Measurements from ENCODE around the gene NUDT5.
"Not testable (repeated sequence)": the region's sequence is repeated elsewhere in the genome, so short reads cannot be mapped to it uniquely, and the experiment has no call there.

The NUDT5 gene

DNA sequence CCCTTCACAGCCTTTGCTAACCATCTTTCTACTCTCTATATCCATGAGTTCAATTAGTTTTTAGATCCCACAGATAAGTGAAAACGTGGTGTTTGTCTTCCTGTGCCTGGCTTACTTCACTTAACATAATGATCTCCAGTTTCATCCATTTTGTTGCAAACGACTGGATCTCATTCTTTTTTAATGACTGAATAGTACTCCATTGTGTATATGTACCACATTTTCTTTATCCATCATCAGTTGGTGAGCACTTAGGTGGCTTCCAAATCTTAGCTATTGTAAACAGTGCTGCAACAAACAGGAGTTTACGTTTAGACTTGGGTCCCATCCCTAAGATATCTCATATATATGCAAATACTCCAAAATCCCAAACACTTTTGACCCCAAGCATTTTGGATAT lies 9.4 kb upstream of the NUDT5 start:
- no peak for DNase-seq (ENCODE audit: low read depth)

DNA sequence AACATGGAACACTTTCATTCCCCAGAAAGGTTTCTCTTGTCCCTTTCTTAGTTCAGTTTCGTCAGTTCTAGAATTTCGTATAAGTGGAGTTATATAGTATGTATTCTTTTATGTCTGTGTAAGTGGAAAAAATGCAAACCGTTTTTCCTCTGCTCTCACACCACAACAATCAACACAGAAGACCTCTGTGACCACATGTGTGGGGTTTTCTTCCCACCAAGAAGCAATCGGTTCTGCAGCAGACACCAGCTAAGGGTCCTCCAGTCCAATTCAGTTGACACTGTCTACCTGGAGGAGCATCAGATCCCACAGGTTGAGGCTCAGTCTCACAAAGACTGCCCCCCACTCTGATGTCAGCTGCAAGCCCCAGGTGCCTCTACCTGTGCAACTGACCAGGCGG lies 6.5 kb upstream of the NUDT5 start:
- DNase-seq (ENCODE audit: low read depth), result no peak

DNA sequence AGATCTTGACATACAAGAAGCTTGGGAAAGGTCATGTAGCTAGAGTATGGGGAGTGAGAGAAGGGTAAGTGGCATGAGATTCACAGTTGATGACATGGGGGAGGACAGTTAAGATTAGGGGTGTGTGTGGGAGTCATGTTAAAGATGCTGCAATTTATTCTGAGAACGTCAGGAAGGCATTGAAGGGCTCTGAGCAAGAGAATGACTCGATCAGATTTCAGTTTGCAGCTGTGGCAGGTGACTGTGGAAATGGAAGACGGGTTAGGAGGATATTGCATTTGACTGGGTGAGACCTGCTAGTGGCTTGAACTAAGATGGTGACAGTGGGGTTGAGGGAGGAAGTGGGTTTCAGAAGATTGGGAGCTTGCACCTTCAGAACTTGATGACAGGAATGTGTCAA lies 5.9 kb upstream of the NUDT5 start:
- DNase-seq (ENCODE audit: low read depth), result no peak

DNA sequence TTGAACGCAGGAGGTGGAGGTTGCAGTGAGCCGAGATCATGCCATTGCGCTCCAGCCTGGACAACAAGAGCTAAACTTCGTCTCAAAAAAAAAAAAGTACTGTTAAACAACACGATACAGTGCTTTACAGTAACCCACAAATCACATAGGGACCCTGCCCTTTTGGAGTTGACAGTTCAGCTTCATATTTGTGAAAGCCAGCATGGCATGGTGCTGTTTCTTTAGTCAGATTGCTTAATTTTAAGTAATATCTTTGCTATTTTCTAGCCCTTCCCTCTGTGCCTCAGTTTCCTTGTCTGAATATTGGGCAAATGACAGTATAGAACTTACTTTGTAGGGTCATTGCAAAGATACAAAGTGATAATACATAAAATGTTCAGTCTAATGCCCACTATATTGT lies 5.2 kb upstream of the NUDT5 start:
- DNase-seq (ENCODE audit: low read depth), result no peak

DNA sequence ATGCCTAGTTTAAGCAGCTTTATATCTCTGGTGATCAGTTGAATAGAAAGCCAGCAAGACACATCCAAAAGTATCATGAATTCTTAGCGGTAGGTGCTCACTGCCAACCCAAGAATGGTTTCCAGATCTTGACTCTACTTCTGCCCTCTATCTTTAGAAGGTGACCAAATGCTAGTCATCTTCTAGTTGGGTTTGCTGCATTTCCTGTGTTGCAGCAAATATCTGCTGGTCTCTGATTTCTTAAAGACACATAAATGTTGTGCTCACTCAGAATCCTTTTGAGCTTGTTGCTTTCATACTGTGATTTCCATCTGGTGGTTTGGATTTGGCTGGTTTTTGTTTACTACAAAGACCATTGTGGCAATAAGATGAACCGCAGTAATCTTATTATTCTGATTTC lies 2.5 kb upstream of the NUDT5 start:
- no peak for DNase-seq (ENCODE audit: low read depth)

DNA sequence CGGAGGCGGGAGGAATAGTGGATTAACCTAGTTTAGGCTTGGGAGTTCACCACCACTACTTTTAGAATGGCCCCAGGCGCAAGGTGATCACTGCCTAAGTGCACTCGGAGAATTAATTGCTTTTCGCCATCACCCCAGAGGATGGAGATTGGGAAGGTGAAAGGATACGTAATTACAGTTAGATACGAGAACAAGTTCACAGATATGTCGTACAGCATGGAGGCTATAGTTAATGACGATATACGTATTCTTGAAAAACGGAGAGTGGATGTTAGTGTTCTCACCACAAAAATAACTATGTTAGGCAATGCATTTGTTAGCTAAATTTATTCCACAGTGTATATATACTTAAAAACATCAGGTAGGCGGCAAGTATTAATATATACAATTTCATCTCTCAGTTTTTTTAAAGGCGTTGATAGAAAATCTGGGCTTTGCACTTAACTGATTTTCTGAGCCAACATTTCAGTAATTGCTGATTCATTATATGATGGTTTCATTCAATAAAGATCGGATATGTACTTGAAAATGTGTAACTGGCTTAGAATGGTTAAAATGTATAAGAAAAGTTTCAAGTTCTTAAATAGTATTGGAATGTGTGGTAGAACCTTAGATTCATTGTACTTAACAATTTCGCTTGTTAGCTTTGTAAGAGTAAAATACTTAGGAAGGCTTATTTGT lies 980 bp upstream of the NUDT5 start:
- DNase-seq (ENCODE audit: low read depth), result no peak

DNA sequence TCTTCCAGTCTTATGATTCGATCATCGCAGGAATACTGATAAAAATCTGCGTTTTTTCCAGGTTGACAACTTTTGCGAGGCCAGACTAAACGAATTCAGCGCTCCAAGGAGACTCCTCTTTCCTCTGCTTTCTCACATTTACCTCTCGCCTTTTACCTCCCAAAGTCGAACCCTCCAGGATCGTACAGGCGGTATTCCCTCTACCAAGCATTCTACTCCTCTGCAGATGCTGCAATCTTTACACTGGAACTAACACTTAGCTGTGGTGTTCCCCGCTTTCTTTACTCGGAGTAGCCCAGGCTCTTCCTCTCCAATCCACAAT lies 449 bp downstream of the NUDT5 start:
- no peak for DNase-seq (ENCODE audit: low read depth)

DNA sequence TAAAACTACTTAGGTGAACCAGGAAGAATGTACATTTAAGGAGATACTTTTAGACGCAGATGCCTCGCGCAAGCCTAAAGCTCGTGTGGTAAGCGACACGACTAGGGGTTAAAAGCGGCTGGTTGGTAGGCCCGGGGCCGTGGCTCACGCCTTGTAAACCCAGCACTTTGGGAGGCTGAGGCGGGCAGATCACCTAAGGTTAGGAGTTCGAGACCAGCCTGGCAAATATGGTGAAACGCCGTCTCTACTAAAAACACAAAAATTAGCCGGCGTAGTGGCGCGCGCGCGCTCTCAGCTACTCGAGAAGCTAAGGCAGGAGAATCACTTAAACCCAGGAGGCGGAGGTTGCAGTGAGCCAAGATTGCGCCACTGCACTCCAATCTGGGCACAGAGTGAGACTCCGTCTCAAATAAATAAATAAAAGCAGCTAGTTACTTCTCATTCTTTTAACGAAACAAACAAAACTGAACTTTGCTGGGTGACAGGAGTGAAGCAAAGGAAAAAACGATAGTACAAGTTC lies 879 bp downstream of the NUDT5 start:
- no peak for DNase-seq (ENCODE audit: low read depth)

DNA sequence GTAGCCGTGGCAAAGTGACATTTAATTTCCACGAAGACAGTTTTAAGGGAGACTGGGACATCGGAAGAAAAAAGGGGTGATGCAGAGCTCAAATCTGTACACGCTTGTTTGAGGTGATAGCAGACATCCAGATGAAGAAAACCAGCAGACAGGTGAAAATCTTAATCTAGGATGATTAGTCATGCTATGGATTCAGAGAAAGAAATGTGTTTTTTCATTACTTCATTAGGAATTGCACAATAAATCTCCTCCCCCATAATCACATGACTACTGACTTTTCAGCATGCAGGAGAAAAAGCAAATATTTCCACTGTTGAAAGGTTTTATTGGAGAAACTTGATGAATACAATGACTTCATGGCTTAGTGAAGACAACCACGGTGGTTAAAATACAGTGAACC lies 2.5 kb downstream of the NUDT5 start:
- no peak for DNase-seq (ENCODE audit: low read depth)

DNA sequence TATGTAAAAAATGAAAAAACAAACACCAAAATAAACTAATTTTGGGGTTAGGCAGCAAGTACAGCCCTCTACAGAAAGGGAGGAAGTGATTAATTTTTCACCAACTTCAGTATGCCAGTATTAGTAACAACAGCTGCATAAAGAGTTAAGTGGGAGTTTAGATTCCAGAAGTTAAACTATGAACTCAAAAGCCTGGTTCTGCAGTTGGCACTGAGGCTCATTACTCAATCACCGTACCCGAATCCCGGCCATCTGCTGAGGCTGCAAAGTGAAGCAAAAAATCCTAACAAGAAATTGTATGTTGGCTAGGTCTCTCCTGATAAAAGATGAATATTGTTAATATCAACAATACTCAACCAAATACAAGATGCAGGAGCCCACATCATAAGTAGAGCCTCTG lies 4.0 kb downstream of the NUDT5 start:
- DNase-seq (ENCODE audit: low read depth), result no peak

DNA sequence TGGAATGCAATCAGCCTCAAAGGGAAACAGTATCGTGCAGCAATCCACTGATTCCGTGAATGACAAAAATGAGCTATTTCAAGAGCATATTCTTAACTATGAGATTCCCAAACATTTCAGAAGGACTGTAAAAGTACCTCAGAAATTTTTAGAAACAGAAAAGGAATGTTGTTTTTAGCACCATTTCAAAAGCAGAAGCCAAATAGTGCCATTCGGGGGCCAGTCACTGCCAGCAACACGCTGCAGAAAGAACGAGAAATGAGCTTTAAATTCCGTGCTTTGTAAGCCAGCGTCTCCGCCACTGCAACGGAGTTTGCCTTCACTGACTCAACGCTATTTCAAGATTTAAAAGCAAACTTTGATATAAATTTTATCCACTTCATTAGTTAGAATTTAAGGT lies 6.3 kb downstream of the NUDT5 start:
- DNase-seq (ENCODE audit: low read depth), result no peak

DNA sequence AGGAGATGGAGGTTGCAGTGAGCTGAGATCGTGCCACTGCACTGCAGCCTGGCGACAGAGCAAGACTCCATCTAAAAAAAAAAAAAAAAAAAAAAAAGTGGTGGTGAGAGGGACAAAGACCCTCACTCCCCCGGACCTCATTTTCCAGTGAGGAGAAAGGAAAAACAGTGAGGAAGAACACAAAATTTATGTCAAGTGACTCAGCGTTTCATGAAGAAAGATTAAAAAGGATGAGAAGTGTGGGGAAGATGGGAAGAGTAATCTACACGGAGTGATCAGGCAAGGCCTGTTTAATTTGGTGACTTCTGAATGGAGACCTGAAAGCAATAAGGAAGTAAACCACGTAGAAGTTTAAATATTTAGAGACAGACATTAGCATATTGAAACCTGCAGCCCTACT lies 7.0 kb downstream of the NUDT5 start:
- no peak for DNase-seq (ENCODE audit: low read depth)

DNA sequence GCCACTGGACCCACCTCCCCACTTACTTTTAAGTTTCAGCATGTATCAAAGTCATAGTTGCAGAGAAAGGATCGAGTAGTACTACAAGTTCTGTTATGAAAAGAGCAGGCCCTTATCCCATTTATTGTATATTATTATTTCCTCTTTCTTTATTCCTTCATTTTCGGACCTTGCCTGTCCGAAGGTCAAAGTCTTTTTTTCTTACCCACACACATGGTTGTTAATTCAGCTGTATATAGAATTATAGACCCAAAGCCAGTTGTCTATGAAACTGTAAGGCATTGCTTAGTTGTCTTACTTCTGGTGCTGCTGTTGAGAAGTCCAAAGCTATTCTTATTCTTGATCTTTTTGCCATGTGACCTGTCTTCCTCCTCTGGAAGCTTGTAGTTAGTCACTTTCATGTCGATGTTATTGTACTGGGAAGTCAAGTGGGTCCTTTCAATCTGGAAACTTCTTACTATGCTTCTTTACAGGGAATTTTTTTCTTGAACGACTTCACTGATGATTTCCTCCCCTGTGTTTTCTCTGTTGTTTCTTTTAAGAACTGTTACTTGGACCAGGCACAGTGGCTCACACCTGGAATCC lies 8.3 kb downstream of the NUDT5 start:
- no peak for DNase-seq (ENCODE audit: low read depth)

DNA sequence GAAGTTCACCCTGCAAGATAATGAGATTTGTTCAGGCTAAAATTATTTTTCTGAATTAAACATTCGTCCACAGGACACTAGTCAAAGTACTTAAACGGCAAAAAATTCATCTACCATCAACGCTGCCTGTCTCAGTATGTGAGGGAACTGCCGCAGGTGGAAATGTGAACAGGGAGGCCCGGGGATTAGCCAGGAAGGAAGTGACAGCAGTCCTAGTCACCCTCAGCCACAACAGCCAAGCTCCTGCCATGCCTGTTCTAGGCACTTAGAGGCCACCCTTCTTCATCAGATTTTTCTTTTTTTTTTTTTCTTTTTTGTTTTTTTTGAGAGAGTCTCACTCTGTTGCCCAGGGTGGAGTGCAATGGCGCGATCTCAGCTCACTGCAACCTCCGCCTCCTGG lies 9.4 kb downstream of the NUDT5 start:
- no peak for DNase-seq (ENCODE audit: low read depth)

DNA sequence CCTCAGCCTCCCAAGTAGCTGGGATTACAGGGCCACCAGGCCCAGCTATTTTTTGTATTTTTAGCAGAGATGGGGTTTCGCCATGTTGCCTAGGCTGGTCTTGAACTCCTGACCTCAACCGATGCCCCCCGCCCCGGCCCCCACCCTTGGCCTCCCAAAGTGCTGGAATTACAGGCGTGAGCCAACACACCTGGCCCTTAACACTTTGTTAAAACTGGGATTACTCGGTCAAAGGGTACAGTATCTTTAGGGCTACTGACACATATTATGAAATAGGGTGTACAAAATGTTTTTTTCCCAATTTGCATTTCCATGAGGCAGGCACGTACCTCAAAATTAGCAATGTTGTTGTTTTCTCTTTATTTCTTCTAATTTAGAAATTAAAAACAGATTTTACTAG lies 11.5 kb downstream of the NUDT5 start:
- DNase-seq (ENCODE audit: low read depth), result no peak

DNA sequence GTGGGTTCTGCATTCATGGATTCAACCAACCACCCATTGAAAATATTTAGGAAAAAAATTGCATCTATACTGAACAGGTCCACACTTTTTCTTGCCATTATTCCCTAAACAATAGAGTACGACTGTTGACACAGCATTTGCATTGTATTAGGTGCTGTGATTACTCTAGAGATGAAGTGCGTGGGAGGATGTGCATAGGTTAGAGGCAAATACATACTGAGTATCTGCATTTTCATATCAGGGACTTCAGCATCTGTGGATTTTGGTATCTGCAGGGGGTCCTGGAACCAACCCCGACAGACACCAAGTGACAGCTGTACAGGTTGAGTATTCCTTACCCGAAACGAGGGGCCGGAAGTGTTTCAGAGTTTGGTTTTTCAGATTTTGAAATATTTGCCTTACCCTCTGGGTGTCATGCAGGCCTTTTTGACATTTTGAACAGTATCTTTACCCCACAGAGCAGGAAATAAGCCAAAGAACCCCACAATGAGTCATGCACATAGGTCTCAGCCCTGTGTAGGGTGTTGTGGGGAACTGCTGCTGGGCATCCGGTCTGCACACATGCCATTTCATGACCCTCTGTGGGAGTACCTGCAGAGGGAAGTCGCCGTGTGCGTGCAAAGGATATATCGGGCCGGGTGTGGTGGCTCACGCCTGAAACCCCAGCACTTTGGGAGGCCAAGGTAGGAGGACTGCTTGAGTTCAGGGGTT lies 14.5 kb downstream of the NUDT5 start:
- DNase-seq (ENCODE audit: low read depth), result peak; percentile 21

DNA sequence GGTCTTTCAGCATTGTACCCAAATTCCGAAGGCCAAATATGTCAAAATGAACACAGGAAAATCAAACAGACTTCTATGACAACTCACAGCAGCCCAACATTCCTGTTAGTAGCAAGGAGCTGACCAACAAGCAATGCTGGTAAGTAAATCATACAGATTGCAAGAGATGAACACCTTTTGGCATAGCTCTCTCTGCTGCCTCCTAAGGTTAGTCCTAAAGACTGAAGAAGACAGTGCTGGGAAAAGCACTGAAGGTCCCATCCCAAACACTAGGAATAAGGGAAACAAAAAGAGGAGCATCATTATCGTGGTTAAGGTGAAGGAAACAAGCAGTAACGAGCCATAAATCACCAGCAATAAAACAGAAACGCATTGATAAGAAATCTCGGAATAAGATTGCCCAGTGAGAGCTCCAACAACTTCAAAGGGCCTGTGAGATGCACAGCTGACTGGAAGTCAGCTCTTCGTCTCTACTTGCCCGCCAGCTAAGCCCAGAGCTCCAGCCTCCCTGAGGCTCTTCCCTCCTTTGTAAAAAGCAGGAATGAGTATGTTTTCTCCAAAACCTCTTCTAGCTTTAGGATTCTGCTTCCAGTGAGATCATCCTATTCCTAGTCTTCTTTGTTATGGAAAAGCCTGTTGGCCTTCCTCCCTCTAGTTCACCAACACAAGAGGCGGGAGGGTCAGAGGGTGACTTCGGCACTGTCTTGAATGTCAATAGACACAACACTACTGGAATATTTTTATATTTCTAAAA lies 15.3 kb downstream of the NUDT5 start:
- no peak for DNase-seq (ENCODE audit: low read depth)

DNA sequence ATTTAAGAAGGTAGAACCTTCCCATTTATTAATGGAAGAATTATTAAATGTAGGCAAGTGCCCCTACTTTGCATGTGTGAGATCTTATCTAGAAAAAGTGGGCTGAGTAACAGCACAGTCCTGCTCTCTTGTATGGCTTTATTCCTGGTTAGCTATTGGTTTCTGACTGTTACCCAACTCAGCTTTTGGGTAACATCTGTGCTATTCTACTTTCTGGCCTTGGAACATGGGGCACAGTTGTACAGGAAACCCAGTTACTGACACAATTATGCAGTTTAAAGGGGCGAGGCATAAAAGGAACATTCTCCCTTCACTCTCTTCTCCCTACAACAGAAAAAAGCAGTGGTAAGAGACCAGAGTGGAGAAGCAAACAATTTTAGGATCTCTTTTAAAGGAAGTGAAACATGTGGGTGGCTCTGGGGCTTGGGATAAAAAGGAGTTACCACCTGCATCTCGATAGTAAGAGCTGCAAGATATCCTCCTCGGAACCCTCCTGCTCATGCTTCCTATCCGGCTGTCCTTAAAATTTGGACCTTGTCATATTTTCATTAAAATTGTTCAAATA lies 16.0 kb downstream of the NUDT5 start:
- no peak for DNase-seq (ENCODE audit: low read depth)

DNA sequence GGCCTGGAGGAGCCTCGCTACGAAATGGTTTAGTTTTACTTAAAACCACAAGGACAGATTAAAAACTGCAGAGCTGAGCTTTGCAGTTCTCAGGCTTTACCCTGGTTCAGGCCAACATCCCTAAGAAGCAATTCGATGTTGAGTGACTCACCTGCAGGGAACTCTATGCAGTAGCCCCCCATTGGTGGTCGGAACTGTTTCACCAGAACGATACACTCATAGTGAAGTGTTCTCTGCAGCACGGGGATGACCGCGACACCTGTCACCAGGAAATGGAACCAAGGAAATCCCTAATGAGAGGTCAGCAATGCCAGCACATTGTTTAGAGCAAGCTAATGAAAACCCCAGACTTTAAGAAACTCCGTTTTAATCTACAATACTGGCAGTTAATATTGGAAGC lies 18.0 kb downstream of the NUDT5 start:
- no peak for DNase-seq (ENCODE audit: low read depth)

DNA sequence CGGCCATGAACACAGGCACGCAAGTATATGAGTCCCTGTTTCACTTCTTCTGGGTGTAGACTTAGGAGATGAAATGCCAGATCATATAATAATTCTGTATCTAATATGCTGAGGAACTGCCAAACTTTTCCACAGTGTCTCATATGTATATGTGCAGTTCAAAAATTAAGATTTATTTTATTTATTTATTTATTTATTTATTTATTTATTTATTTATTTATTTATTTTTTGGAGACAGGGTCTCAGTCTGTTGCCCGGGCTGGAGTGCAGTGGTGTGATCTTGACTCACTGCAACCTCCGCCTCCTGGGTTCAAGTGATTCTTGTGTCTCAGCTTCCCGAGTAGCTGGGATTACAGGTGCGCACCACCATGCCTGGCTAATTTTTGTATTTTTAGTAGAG lies 24.2 kb downstream of the NUDT5 start:
- DNase-seq (ENCODE audit: low read depth), result not testable (repeated sequence)

DNA sequence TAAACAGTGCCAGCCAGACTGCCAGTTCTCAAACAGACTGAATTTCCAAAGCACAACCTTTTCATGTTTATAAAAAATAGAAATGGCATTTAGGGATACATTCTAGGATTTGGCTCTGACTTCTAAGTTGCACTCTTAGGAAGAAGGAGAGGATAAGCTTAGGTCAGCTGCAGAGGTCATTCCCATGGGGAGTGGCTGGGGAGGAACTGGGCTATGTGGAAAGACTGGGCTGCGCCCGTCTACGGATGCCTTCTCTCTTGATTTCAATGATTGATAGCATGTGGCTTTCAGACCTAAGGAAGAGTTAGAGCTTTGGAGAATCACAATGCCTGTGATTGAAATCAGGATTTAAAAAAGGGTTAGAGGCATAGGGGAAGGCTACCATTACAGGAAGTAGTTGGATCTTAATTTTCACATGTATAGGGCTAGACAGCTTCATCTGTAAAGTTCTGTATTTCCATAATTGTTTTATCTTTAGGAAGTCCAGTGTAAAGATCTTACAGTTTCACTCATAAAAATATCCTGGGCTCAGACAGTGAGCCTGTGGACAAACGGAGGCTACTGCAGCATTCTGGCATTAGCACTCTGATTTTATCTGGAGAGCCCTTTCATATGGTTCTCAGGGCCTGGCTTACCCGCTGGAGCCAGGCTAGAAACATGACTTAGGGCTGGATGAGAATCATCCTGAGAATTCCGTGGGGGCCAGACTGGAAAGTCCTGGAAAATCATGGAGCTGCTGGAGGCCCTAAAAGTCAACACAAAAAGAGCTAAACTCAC lies 29.5 kb downstream of the NUDT5 start:
- no peak for DNase-seq (ENCODE audit: low read depth)

DNA sequence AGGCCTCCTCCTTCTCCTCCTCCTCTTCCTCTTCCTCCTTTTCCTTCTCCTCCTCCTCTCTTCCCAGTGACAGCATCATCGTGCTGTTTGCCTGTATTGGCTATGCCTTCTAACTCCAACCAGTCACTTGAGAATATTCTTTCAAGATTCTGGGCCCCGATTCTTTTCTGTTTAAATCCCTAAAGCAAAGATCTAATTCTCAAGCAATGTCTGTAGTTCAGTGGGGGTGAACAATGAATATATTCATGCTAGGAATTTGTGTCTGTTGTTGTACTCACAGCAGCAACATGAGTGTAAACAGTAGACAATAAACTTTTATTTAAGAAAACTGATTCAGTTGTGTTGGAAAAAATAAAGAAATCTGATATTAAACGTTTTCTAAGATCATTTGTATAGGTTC lies 30.7 kb downstream of the NUDT5 start:
- DNase-seq (ENCODE audit: low read depth), result no peak

Measured in stimulated activated CD8-positive, alpha-beta memory T cell treated with anti-CD3 and anti-CD28 coated beads, Interleukin-15, amount 100 ng/mL, for 24 hours (primary cell).